Keratinocyte (primary cell): ENCODE measurements around the gene ZNF577.

Experiments used
- CTCF ChIP-seq, 3 experiments: IDR thresholded peaks in 1 of 3; conservative IDR thresholded peaks in 1 of 3; optimal IDR thresholded peaks in 1 of 3; 2 replicates in 2 of 3; 3 replicates in 1 of 3; pipeline versions ENCODE3 to v1.5.1; 2011; ENCODE audit warnings: low read length in 3 of 3, mild to moderate bottlenecking in 3 of 3, moderate library complexity in 2 of 3, control low read depth in 1 of 3, inconsistent platforms in 1 of 3; ENCODE audit not compliant: insufficient read depth in 2 of 3; ENCODE audit errors: extremely low read depth in 1 of 3
- EZH2 ChIP-seq: IDR thresholded peaks from one replicate; pipeline ENCODE4 v1.6.1; 2012; ENCODE audit warnings: inconsistent platforms, mild to moderate bottlenecking, low read length, moderate library complexity

GRCh38 chr19:51822325-51822724 lies 65.4 kb downstream of the ZNF577 start:
- no peak for TF ChIP-seq EZH2
- TF ChIP-seq CTCF (optimal IDR thresholded peaks at IDR 0.05 in 1 of 3, IDR thresholded peaks at IDR 0.05 in 1 of 3, conservative IDR thresholded peaks at IDR 0.05 in 1 of 3; ENCODE audit: extremely low read depth in 1 of 3, insufficient read depth in 2 of 3, low read length in 3 of 3) = no peak
